DOHH2 (cell line): ENCODE measurements around the gene ETV5.

Experiments used
- H3F3A ChIP-seq: fragments of 200-600 bp; sonication (generic), shearing (Covaris generic); 2 replicates; pipeline ENCODE4 v1.6.0; 2016; ENCODE audit warnings: antibody characterized with exemption, mild to moderate bottlenecking; ENCODE audit not compliant: control insufficient read depth, insufficient read depth
- H3K27ac ChIP-seq: fragments of 200-600 bp; sonication (generic); 2 replicates; pipeline ENCODE4 v1.5.1; 2014; ENCODE audit warnings: low read depth, mild to moderate bottlenecking, low read length, moderate library complexity
- H3K27me3 ChIP-seq: fragments of 200-600 bp; sonication (generic); 2 replicates; pipeline ENCODE4 v1.6.1; 2014; ENCODE audit warnings: mild to moderate bottlenecking, low read length, mixed read lengths; ENCODE audit not compliant: control insufficient read depth
- H3K36me3 ChIP-seq: fragments of 200-600 bp; sonication (generic); 2 replicates; pipeline ENCODE4 v1.6.1; 2014; ENCODE audit warnings: mild to moderate bottlenecking, low read length, moderate library complexity, mixed read lengths; ENCODE audit not compliant: control insufficient read depth
- H3K4me1 ChIP-seq: fragments of 200-600 bp; sonication (generic); 2 replicates; pipeline ENCODE4 v1.6.1; 2014; ENCODE audit warnings: mild to moderate bottlenecking, low read length, mixed read lengths; ENCODE audit not compliant: control insufficient read depth
- H3K4me2 ChIP-seq: fragments of 200-600 bp; sonication (generic); 2 replicates; pipeline ENCODE4 v1.6.0; 2014; ENCODE audit warnings: mild to moderate bottlenecking, low read length, moderate library complexity
- H3K4me3 ChIP-seq: fragments of 200-600 bp; sonication (generic); 2 replicates; pipeline ENCODE4 v1.5.1; 2014; ENCODE audit warnings: mild to moderate bottlenecking, low read length, mixed read lengths
- H3K79me2 ChIP-seq: fragments of 200-600 bp; sonication (generic); 2 replicates; pipeline ENCODE4 v1.6.1; 2014; ENCODE audit warnings: mild to moderate bottlenecking, low read length, mixed read lengths; ENCODE audit not compliant: control insufficient read depth
- H3K9me2 ChIP-seq: fragments of 200-600 bp; sonication (generic); replicated peaks from 2 replicates; pipeline ENCODE4 v1.6.1; 2014; ENCODE audit warnings: mild to moderate bottlenecking, low read length, mixed read lengths; ENCODE audit not compliant: control insufficient read depth
- H3K9me3 ChIP-seq: fragments of 200-600 bp; sonication (generic); 2 replicates; pipeline ENCODE4 v1.6.1; 2014; ENCODE audit warnings: antibody characterized with exemption, low read length, mixed read lengths; ENCODE audit not compliant: control insufficient read depth, insufficient read depth
- H4K20me1 ChIP-seq: fragments of 200-600 bp; sonication (generic); 2 replicates; pipeline ENCODE4 v1.6.0; 2014; ENCODE audit warnings: low read depth, mild to moderate bottlenecking, antibody characterized with exemption, low read length, moderate library complexity; ENCODE audit not compliant: control insufficient read depth, insufficient read depth
- CTCF ChIP-seq: fragments of 200-600 bp; sonication (generic); IDR thresholded peaks from one replicate; pipeline ENCODE4 v1.5.1; 2014; ENCODE audit warnings: antibody characterized with exemption, mild to moderate bottlenecking, low read depth, low read length; ENCODE audit not compliant: poor library complexity, severe bottlenecking
- EZH2phosphoT487 ChIP-seq: fragments of 200-600 bp; sonication (generic); IDR thresholded peaks from 2 replicates; pipeline ENCODE4 v1.6.1; 2017; ENCODE audit warnings: borderline replicate concordance, mild to moderate bottlenecking, antibody characterized with exemption, low read length, moderate library complexity, mixed read lengths

The ETV5 gene

DNA sequence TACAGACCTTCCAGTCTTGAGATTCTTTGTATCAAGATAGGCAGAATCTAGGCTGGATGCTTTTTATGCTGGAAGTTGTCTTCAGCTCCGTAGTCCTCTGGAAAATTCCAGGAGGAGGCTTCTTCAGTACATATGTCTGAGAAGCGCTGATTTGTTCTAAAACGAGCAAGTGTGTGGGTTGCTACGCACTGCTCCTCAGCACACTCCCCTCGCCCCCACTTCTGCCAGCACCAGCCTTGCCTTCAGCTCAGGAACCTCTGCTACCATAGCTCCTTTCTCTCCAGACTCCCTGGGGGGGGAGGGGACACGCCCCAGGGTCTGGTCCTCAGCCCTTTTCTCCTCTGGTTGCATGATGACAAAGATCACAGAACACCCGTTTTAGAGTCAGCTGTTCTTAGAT is 95.6 kb downstream of the ETV5 start:
- Histone ChIP-seq H3K4me1 (no peaks in the 10 kb centered on the region), H3K27ac (no peak overlapping the region), H3K9me2 (no peaks in the 10 kb centered on the region), H3K79me2 (no peaks in the 10 kb centered on the region), H3K36me3 (no peaks in the 10 kb centered on the region), H3K4me2 (no peak overlapping the region), H3F3A (no peaks in the 10 kb centered on the region), H3K27me3 (no peaks in the 10 kb centered on the region), H4K20me1 (no peaks in the 10 kb centered on the region), H3K4me3 (no peak overlapping the region), H3K9me3 (no peaks in the 10 kb centered on the region)
- TF ChIP-seq EZH2phosphoT487 (no peak), CTCF (no peak)

DNA sequence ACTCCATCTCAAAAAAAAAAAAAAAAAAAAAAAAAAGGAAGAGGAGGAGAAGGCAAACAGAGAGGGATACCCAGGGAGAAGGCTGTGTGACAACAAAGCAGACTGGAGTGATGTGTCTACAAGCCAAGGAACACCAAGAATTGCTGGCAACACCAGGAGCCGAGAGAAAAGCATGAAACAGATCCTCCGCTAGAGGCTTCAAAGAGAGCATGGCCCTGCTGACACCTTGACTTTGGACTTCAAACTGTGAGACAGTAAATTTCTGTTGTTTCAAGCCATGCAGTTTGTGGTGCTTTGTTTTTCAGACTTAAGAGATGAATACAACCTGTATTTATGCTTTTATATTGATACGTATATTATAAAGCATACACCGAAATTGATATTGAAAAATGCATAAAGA is 96.8 kb downstream of the ETV5 start:
- Histone ChIP-seq H3K27me3 (no peaks in the 10 kb centered on the region), H3K9me3 (no peaks in the 10 kb centered on the region), H3K4me3 (no peak overlapping the region), H3K27ac (no peak overlapping the region), H3K36me3 (no peaks in the 10 kb centered on the region), H3K4me1 (no peaks in the 10 kb centered on the region), H3K79me2 (no peaks in the 10 kb centered on the region), H3F3A (no peaks in the 10 kb centered on the region), H3K4me2 (no peak overlapping the region), H4K20me1 (no peaks in the 10 kb centered on the region), H3K9me2 (no peaks in the 10 kb centered on the region)
- TF ChIP-seq EZH2phosphoT487 (no peak), CTCF (no peak)

GRCh38 chr3:186004671-186005070 is 104.2 kb downstream of the ETV5 start:
- no peaks in the 10 kb centered on the region for H3K4me1 ChIP-seq
- no peaks in the 10 kb centered on the region for H3K9me2 ChIP-seq
- H3K27ac ChIP-seq = no peak overlapping the region
- H3K9me3 ChIP-seq = no peaks in the 10 kb centered on the region
- no peak for TF ChIP-seq CTCF
- no peak for TF ChIP-seq EZH2phosphoT487
- no peak overlapping the region for H3K4me2 ChIP-seq
- H3K36me3 ChIP-seq = no peaks in the 10 kb centered on the region
- H3K4me3 ChIP-seq = no peak overlapping the region
- H3F3A ChIP-seq = no peaks in the 10 kb centered on the region
- H3K79me2 ChIP-seq = no peaks in the 10 kb centered on the region
- 0 out of 2 replicates have a peak, but pooled peaks cover 5% of the 10 kb centered on the region for H3K27me3 ChIP-seq
- no peaks in the 10 kb centered on the region for H4K20me1 ChIP-seq

DNA sequence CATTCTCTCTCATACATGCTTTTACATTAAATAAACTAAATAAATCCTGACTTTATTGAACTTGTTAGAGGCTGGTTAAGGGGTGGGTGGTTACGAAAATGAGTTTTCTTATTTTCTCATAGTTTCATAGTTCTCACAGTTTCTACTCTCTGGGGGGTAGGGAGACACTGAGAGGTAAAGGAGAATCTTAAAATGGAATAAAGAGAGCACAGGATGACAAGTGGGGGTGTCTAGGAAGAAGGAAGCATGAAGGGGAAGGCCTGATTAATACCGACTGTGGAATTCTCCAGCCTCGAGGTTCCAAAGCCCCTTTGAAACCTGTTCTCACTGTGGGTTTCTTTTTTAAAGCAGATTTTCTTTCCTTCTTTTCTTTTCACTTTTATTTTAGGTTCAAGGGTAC is 104.7 kb downstream of the ETV5 start:
- Histone ChIP-seq H3K27ac (no peak overlapping the region), H3K79me2 (no peaks in the 10 kb centered on the region), H3K36me3 (no peaks in the 10 kb centered on the region), H3F3A (no peaks in the 10 kb centered on the region), H3K4me2 (no peak overlapping the region), H4K20me1 (no peaks in the 10 kb centered on the region), H3K4me1 (no peaks in the 10 kb centered on the region), H3K9me2 (no peaks in the 10 kb centered on the region), H3K4me3 (no peak overlapping the region), H3K9me3 (no peaks in the 10 kb centered on the region), H3K27me3 (0 out of 2 replicates have a peak, but pooled peaks cover 5% of the 10 kb centered on the region)
- TF ChIP-seq CTCF = no peak
- TF ChIP-seq EZH2phosphoT487 = no peak
